OCI-LY7 (cell line): ENCODE measurements around the gene GEN1. TPM values are rescaled to one million over a fixed set of nuclear protein-coding genes. Genes with fewer than 3 reads are reported as not detected.

Experiments
- BruUV-seq: library from RNA; stranded (reverse); fragments of 400-500 nt; replicated peaks from 2 replicates; lab custom pipeline; 2021; lab: Mats Ljungman, UMichigan
- CTCF ChIA-PET: fragments of 300-600 bp; sonication (Branson Sonifier 250); formaldehyde crosslinking; loops from one replicate; lab custom pipeline; 2022; ENCODE audit warnings: antibody characterized with exemption; ENCODE audit not compliant: unreplicated experiment; lab: Charles Lee
- POLR2A ChIA-PET: fragments of 300-600 bp; sonication (Branson Sonifier 250); formaldehyde crosslinking; loops from one replicate; lab custom pipeline; 2022; ENCODE audit warnings: antibody characterized with exemption; lab: Charles Lee
- DNase-seq: peaks from one replicate; pipeline ENCODE4 v3.0.0-alpha.2; 2015; ENCODE audit warnings: low spot score
- H2AFZ ChIP-seq: fragments of 200-600 bp; sonication (generic), shearing (Covaris generic); 2 replicates; pipeline ENCODE4 v1.6.1; 2014; ENCODE audit warnings: mild to moderate bottlenecking, antibody characterized with exemption, low read length, moderate library complexity
- H3K27ac ChIP-seq: fragments of 200-600 bp; sonication (generic); 2 replicates; pipeline ENCODE4 v1.5.1; 2014; ENCODE audit warnings: mixed run types, low read depth, mild to moderate bottlenecking, moderate library complexity, low read length, inconsistent platforms; ENCODE audit not compliant: poor library complexity, severe bottlenecking
- H3K36me3 ChIP-seq: fragments of 200-600 bp; sonication (generic); 2 replicates; pipeline ENCODE4 v1.6.1; 2014; ENCODE audit warnings: mild to moderate bottlenecking, antibody characterized with exemption, low read length, moderate library complexity, mixed read lengths; ENCODE audit not compliant: insufficient read depth
- H3K4me1 ChIP-seq: fragments of 200-600 bp; sonication (generic); 2 replicates; pipeline ENCODE4 v1.5.1; 2014; ENCODE audit warnings: mild to moderate bottlenecking, low read length; ENCODE audit not compliant: insufficient read depth, poor library complexity, severe bottlenecking
- H3K4me2 ChIP-seq: fragments of 200-600 bp; sonication (generic); 2 replicates; pipeline ENCODE4 v1.6.1; 2014; ENCODE audit warnings: mild to moderate bottlenecking, low read length
- H3K4me3 ChIP-seq: fragments of 200-600 bp; sonication (generic); 2 replicates; pipeline ENCODE4 v1.5.1; 2014; ENCODE audit warnings: mild to moderate bottlenecking, low read depth, low read length; ENCODE audit not compliant: poor library complexity, severe bottlenecking
- H3K79me2 ChIP-seq: fragments of 200-600 bp; sonication (generic); 2 replicates; pipeline ENCODE4 v1.6.1; 2016; ENCODE audit warnings: low read depth, mild to moderate bottlenecking, low read length, moderate library complexity, mixed read lengths; ENCODE audit not compliant: insufficient read depth
- H3K9me2 ChIP-seq: fragments of 200-600 bp; sonication (generic); 2 replicates; pipeline ENCODE4 v1.6.1; 2016; ENCODE audit warnings: mild to moderate bottlenecking, low read length, mixed read lengths; ENCODE audit not compliant: insufficient read depth
- H3K9me3 ChIP-seq: fragments of 200-600 bp; sonication (generic); 2 replicates; pipeline ENCODE4 v1.6.1; 2014; ENCODE audit warnings: mild to moderate bottlenecking, mixed run types, low read length, mixed read lengths
- H4K20me1 ChIP-seq: fragments of 200-600 bp; sonication (generic); 2 replicates; pipeline ENCODE4 v1.6.1; 2014; ENCODE audit warnings: mild to moderate bottlenecking, antibody characterized with exemption, low read length, moderate library complexity, mixed read lengths; ENCODE audit not compliant: insufficient read depth
- EZH2phosphoT487 ChIP-seq: fragments of 200-600 bp; sonication (generic); IDR thresholded peaks from 2 replicates; pipeline ENCODE4 v1.6.1; 2018; ENCODE audit warnings: low read depth, borderline replicate concordance, mild to moderate bottlenecking, mixed run types, antibody characterized with exemption, low read length, moderate library complexity, mixed read lengths
- intact Hi-C: fragments of 100-400 bp; cut with micrococcal nuclease; formaldehyde crosslinking; loops from one replicate; pipeline ENCODE4 v1.10.0; 2022; ENCODE audit not compliant: unreplicated experiment
- total RNA-seq, 2 experiments: library from RNA; depleted of rRNA in 1 of 2; stranded (reverse); fragments of >200 nt in 1 of 2; shearing (Covaris generic) in 1 of 2; gene quantifications; 2 replicates each; pipeline ENCODE4 v1.2.3, GENCODE V29; 2014 to 2022
- TF ChIP-seq, protein P1 (sequence below): fragments of 200-600 bp; sonication (generic); conservative IDR thresholded peaks from 2 replicates; pipeline ENCODE4 v1.5.1; 2014; ENCODE audit warnings: mild to moderate bottlenecking, antibody characterized with exemption, low read length, moderate library complexity, mixed read lengths

The GEN1 gene
- total RNA-seq, 2 experiments from 2014 or later = 52.5 to 112 TPM

GRCh38 chr2:17793803-17794354 is 39.9 kb downstream of the GEN1 start:
- Histone ChIP-seq H3K36me3 (no peaks in the 10 kb centered on the region), H3K4me1 (no peaks in the 10 kb centered on the region), H3K79me2 (no peaks in the 10 kb centered on the region), H2AFZ (no peak overlapping the region), H3K4me2 (no peak overlapping the region), H3K9me3 (no peaks in the 10 kb centered on the region), H3K4me3 (no peak overlapping the region), H3K9me2 (no peaks in the 10 kb centered on the region), H4K20me1 (no peaks in the 10 kb centered on the region), H3K27ac (no peak overlapping the region)
- ChIA-PET POLR2A (interaction anchor here (0.5 to 2.9 kb wide), 6 partner anchors 10 to 80 kb away, joined by 3 to 9 read pairs (median 4); no protein-coding TSS in a partner anchor), CTCF (no interaction called here)
- no peak for DNase-seq
- TF ChIP-seq, protein P1, sequence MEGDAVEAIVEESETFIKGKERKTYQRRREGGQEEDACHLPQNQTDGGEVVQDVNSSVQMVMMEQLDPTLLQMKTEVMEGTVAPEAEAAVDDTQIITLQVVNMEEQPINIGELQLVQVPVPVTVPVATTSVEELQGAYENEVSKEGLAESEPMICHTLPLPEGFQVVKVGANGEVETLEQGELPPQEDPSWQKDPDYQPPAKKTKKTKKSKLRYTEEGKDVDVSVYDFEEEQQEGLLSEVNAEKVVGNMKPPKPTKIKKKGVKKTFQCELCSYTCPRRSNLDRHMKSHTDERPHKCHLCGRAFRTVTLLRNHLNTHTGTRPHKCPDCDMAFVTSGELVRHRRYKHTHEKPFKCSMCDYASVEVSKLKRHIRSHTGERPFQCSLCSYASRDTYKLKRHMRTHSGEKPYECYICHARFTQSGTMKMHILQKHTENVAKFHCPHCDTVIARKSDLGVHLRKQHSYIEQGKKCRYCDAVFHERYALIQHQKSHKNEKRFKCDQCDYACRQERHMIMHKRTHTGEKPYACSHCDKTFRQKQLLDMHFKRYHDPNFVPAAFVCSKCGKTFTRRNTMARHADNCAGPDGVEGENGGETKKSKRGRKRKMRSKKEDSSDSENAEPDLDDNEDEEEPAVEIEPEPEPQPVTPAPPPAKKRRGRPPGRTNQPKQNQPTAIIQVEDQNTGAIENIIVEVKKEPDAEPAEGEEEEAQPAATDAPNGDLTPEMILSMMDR = no peak
- TF ChIP-seq EZH2phosphoT487 = no peak
- no TSS peak for BruUV-seq
- intact Hi-C loops = no loop called here

DNA sequence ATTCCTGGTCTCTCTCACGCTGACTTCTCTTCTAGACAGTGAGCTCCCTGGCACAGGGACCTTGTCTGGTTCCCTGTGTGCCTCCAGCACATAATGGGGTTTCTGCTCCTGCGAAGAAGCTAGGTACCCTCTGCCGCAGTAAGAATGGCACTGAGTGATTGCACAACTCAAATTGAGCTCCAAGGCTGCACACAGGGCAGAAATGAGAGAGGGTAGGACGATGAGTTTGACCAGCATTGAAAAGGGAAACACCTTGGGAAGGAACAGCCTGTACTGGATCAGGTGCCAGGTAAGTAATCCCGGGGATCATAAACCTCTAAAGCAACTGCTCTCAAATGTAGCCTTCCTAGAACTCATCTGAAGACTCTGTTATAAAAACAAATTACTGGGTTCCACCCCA is 41.4 kb downstream of the GEN1 start:
- intact Hi-C loops = no loop called here
- POLR2A ChIA-PET = interaction anchor here (0.5 to 1.5 kb wide), 6 partner anchors 14 to 574 kb away, joined by 3 to 5 read pairs (median 4); partner anchors contain the start of genes GEN1 and SMC6

More for the DNA sequence above, 41.4 kb downstream of the GEN1 start:
- Histone ChIP-seq H3K27ac (no peak overlapping the region), H3K36me3 (no peaks in the 10 kb centered on the region), H3K9me3 (no peaks in the 10 kb centered on the region), H3K79me2 (no peaks in the 10 kb centered on the region), H3K4me3 (no peak overlapping the region), H3K9me2 (no peaks in the 10 kb centered on the region), H4K20me1 (no peaks in the 10 kb centered on the region), H3K4me2 (no peak overlapping the region), H3K4me1 (peaks cover 3% of the 10 kb centered on the region), H2AFZ (no peak overlapping the region)
- TF ChIP-seq, protein P1 = no peak
- TF ChIP-seq EZH2phosphoT487 = no peak
- no peak for DNase-seq
- BruUV-seq = no TSS peak
- CTCF ChIA-PET = interaction anchor here (1.2 kb wide), 1 partner anchor 16 kb away, joined by 3 read pairs; no protein-coding TSS in a partner anchor
